SJCRH30 (cell line): Measurements from ENCODE around the gene SBF2. TPM values are rescaled to one million over a fixed set of nuclear protein-coding genes. Genes with fewer than 3 reads are reported as not detected.
"Not testable (repeated sequence)": the region's sequence is repeated elsewhere in the genome, so short reads cannot be mapped to it uniquely, and the experiment has no call there.

Experiments used
- DNase-seq, 2 experiments: peaks; one replicate each; pipeline ENCODE4 v3.0.0-alpha.2; 2015 to 2020
- H3K27ac ChIP-seq: fragments of 250-450 bp; sonication (Bioruptor Pico); 2 replicates; pipeline ENCODE4 v1.5.1; 2020; ENCODE audit warnings: mild to moderate bottlenecking, moderate library complexity
- H3K27me3 ChIP-seq: fragments of 250-450 bp; sonication (Bioruptor Pico); 2 replicates; pipeline ENCODE4 v1.5.1; 2020; ENCODE audit warnings: mild to moderate bottlenecking, moderate library complexity
- H3K36me3 ChIP-seq: fragments of 250-450 bp; sonication (Bioruptor Pico); 2 replicates; pipeline ENCODE4 v1.5.1; 2020; ENCODE audit warnings: mild to moderate bottlenecking, moderate library complexity
- H3K4me1 ChIP-seq: fragments of 250-450 bp; sonication (Bioruptor Pico); 2 replicates; pipeline ENCODE4 v1.5.1; 2020; ENCODE audit warnings: mild to moderate bottlenecking, moderate library complexity
- H3K4me3 ChIP-seq: fragments of 250-450 bp; sonication (Bioruptor Pico); 2 replicates; pipeline ENCODE4 v1.5.1; 2020; ENCODE audit warnings: mild to moderate bottlenecking, moderate library complexity
- H3K9me3 ChIP-seq: fragments of 250-450 bp; sonication (Bioruptor Pico); replicated peaks from 2 replicates; pipeline ENCODE4 v1.5.1; 2020; ENCODE audit warnings: mild to moderate bottlenecking, moderate library complexity
- total RNA-seq: library from RNA; depleted of rRNA; stranded (reverse); fragments of >200 nt; shearing (Covaris generic); gene quantifications from 2 replicates; pipeline ENCODE4 v1.2.3, GENCODE V29; 2014

Gene SBF2
- total RNA-seq, 1 experiment from 2014 or later: 34.7 TPM

DNA sequence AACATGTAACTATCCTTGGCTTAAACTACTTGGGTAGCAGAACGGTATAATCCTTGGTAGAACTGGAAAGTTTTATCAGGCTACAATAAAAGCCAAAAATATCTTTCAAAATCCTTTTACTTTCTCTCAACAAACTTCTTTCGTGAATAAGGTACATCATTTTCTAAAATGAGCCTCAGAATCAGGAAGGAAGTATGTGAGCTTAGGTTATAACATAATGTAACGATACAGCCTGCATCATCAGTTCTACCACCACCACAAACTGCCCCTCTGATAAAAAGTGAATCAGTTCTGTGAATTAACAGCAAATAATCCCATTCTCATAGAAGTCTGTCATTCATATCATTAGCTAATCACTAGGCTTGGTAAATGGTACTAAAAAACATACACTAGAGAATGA, 244.3 kb downstream of the SBF2 start:
- no peaks in the 10 kb centered on the region for H3K27me3 ChIP-seq
- no peak for DNase-seq

DNA sequence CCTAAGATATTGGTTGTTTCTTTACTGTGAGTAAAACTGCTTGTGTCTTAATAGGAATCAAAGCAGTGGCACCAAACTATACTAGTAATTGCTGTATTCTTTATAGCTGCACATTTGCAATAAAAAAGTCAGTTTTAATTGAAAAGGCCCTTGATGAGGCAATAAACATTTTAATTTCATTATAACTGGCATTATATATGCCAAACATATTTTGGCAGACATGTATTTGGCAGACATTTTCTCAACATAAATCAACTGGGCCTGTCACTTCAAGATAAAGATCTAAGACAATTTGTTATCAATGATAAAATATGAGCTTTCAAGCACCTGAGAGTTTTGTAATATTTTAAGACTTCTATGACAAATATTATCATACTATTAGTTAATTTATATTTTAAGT, 245.7 kb downstream of the SBF2 start:
- Histone ChIP-seq H3K36me3 (no peaks in the 10 kb centered on the region), H3K9me3 (peaks cover 9% of the 10 kb centered on the region), H3K27me3 (no peaks in the 10 kb centered on the region), H3K4me3 (no peak overlapping the region), H3K27ac (no peak overlapping the region), H3K4me1 (peaks cover 10% of the 10 kb centered on the region; the same call in 1 of the 2 replicates)
- no peak for DNase-seq

More for the DNA sequence above, 244.3 kb downstream of the SBF2 start:
- H3K4me3 ChIP-seq: no peak overlapping the region
- peaks cover 9% of the 10 kb centered on the region for H3K9me3 ChIP-seq
- no peak overlapping the region for H3K27ac ChIP-seq
- peaks cover 10% of the 10 kb centered on the region; the same call in 1 of the 2 replicates for H3K4me1 ChIP-seq
- no peaks in the 10 kb centered on the region for H3K36me3 ChIP-seq

GRCh38 chr11:10044618-10045017, 249.4 kb downstream of the SBF2 start:
- DNase-seq: peak in 1 of 2 experiments; percentile 2
- Histone ChIP-seq H3K36me3 (no peaks in the 10 kb centered on the region; the same call in 1 of the 2 replicates), H3K27me3 (no peaks in the 10 kb centered on the region), H3K4me1 (no peaks in the 10 kb centered on the region), H3K27ac (no peak overlapping the region), H3K9me3 (peaks cover 13% of the 10 kb centered on the region), H3K4me3 (no peak overlapping the region)

GRCh38 chr11:10042699-10043098, 251.3 kb downstream of the SBF2 start:
- H3K4me1 ChIP-seq: no peaks in the 10 kb centered on the region
- no peaks in the 10 kb centered on the region for H3K27me3 ChIP-seq
- H3K4me3 ChIP-seq: no peak overlapping the region
- no peak for DNase-seq
- H3K36me3 ChIP-seq: no peaks in the 10 kb centered on the region; the same call in 1 of the 2 replicates
- H3K27ac ChIP-seq: no peak overlapping the region
- H3K9me3 ChIP-seq: peaks cover 13% of the 10 kb centered on the region

DNA sequence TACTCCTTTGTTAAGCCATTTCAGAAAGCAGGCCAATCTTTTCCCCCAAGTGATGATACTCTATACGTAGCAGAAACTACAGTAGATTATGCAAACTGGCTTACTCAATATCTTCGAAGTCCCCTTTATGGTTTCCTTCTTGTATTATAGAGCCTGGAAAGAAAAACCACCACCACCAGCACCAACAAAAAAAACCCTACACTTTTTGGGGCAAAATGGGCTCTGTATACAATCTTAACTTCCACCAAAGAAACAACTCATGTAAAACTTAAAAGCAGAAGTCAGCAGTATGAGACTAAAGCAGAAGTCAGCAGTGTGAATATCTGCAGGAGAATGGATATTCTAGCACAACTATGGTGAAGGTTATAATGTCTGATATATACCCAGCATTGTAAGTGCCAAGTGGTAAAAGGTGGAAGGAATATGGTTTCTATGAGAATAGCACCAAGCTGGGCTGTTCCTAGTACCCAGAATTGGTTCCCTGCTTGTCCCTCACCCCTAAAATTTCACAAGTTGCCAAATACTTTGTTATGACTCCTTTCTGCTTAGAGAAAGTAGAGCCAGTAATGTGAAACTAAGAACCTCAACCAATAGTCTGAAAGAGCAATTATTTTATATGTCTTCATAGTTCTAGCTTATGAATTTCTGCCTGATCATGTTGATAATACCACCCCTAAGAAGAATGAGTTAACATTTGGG, 252.1 kb downstream of the SBF2 start:
- Histone ChIP-seq H3K36me3 (no peaks in the 10 kb centered on the region; the same call in 1 of the 2 replicates), H3K9me3 (peaks cover 13% of the 10 kb centered on the region), H3K27me3 (no peaks in the 10 kb centered on the region), H3K4me1 (no peaks in the 10 kb centered on the region), H3K4me3 (no peak overlapping the region), H3K27ac (no peak overlapping the region)
- no peak for DNase-seq

- Histone ChIP-seq H3K36me3 (no peaks in the 10 kb centered on the region; the same call in 1 of the 2 replicates), H3K27me3 (no peaks in the 10 kb centered on the region), H3K4me1 (no peaks in the 10 kb centered on the region), H3K27ac (no peak overlapping the region), H3K4me3 (no peak overlapping the region), H3K9me3 (peaks cover 13% of the 10 kb centered on the region)
- no peak for DNase-seq
Measured at GRCh38 chr11:10041332-10041731, 252.7 kb downstream of the SBF2 start.

DNA sequence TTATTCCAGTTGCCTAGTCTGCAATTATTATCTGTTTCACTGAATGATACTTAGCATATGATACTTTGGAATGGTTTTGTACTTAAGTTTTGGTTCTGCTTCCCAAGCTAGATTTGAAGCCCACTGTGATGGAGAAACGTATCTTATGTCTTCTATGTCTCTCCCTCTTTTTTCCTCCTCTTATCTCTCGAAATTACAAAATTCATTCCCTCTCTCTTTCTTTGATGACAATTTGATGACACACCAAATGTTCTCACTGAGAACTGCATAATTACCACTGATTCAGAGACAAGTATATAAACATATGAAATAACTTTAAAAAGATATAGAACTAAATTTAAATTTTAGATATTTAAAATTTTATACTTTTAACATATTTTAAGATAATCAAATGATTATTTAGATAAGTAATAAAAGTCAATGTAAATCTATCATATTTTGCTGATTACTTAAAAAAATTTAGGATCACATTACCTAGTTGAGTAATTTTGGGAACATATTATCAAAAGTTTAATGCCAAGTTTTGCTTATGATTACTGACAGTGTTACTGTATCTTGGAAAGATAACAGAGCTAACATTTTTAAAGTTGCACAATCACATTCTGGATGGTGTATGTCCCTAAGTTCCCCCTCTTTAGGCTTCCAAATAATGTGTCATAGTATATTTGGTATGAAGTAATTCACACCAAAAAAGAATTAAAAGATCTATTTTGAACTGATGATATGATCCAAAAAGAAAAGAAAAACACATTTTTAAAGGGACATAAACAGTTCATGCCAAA, 255.3 kb downstream of the SBF2 start:
- H3K27me3 ChIP-seq: no peaks in the 10 kb centered on the region
- no peak overlapping the region for H3K4me3 ChIP-seq
- DNase-seq: no peak
- H3K4me1 ChIP-seq: no peaks in the 10 kb centered on the region
- H3K27ac ChIP-seq: no peak overlapping the region
- no peaks in the 10 kb centered on the region; the same call in 1 of the 2 replicates for H3K36me3 ChIP-seq
- peaks cover 4% of the 10 kb centered on the region; the same call in 1 of the 2 replicates for H3K9me3 ChIP-seq

- DNase-seq, H3K36me3 ChIP-seq, H3K4me1 ChIP-seq, H3K27ac ChIP-seq, H3K27me3 ChIP-seq, H3K9me3 ChIP-seq, H3K4me3 ChIP-seq: not testable (repeated sequence)
Measured at GRCh38 chr11:10035932-10036331, 258.1 kb downstream of the SBF2 start.

- no peak for DNase-seq
- H3K27ac ChIP-seq: no peak overlapping the region
- no peaks in the 10 kb centered on the region for H3K4me1 ChIP-seq
- H3K4me3 ChIP-seq: no peak overlapping the region
- peaks cover 5% of the 10 kb centered on the region; the same call in 1 of the 2 replicates for H3K36me3 ChIP-seq
- no peaks in the 10 kb centered on the region for H3K27me3 ChIP-seq
- H3K9me3 ChIP-seq: no peaks in the 10 kb centered on the region; the same call in 1 of the 2 replicates
Measured at GRCh38 chr11:10032935-10033334, 261.1 kb downstream of the SBF2 start.

DNA sequence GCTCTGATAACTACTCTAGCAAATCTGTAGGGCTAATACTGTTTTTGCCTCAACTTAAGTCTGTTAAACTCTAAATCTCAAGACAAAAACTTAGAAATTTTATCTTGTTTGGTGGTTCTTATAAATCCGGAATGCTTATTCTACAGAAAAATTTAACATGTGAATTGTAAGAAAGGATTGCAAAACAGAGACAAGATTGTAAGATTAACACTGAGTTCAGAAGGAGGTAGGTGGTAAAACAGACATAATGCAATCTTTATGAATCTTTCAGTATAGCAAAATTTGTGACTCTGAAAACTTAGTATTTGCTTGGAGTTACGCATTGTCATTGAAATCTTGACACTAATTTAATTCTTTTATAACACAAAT, 263.9 kb downstream of the SBF2 start:
- Histone ChIP-seq H3K9me3 (no peaks in the 10 kb centered on the region), H3K27ac (no peak overlapping the region), H3K4me3 (no peak overlapping the region), H3K27me3 (no peaks in the 10 kb centered on the region), H3K36me3 (peaks cover 5% of the 10 kb centered on the region; the same call in 1 of the 2 replicates), H3K4me1 (no peaks in the 10 kb centered on the region)
- DNase-seq: no peak

DNA sequence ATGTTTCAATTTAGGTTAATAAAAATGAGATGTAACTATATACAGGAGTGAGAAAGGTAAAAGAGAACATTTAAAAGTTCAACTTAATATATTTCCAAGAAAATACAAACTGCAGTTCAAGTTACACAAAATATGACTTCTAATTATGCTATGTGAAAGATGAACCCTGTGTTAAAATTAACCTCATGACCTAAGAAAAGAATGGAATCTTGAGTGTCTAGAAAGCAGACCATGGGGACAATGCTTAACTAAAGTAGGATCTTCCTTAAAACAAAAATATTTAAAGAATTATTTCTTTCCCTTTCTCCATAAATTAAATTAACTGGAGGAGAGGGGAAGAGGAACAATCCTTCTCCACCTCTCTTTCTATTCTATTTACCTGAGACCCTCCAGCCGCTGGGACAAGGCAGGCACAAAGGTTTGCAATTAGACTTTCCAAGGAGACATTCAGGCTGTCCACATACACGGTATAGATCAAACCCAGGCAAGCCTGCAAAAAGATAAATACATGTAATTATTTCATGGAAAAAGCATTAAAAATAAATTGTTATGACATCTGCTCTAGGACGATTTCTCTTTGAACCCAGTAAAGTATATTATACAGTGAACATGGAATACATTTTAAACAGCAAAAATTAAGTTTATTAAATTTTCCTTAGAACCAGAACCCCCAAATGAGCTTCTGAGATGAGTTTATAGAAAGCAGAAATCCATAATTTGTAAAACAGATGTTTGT, 264.5 kb downstream of the SBF2 start:
- Histone ChIP-seq H3K27me3 (no peaks in the 10 kb centered on the region), H3K4me1 (no peaks in the 10 kb centered on the region), H3K27ac (no peak overlapping the region), H3K4me3 (no peak overlapping the region), H3K9me3 (no peaks in the 10 kb centered on the region), H3K36me3 (peaks cover 5% of the 10 kb centered on the region; the same call in 1 of the 2 replicates)
- DNase-seq: no peak

- no peak overlapping the region for H3K27ac ChIP-seq
- DNase-seq: no peak
- H3K9me3 ChIP-seq: no peaks in the 10 kb centered on the region
- peaks cover 5% of the 10 kb centered on the region; the same call in 1 of the 2 replicates for H3K36me3 ChIP-seq
- H3K4me1 ChIP-seq: peaks cover 16% of the 10 kb centered on the region
- no peaks in the 10 kb centered on the region for H3K27me3 ChIP-seq
- H3K4me3 ChIP-seq: no peak overlapping the region
Measured at GRCh38 chr11:10026514-10026913, 267.5 kb downstream of the SBF2 start.

DNA sequence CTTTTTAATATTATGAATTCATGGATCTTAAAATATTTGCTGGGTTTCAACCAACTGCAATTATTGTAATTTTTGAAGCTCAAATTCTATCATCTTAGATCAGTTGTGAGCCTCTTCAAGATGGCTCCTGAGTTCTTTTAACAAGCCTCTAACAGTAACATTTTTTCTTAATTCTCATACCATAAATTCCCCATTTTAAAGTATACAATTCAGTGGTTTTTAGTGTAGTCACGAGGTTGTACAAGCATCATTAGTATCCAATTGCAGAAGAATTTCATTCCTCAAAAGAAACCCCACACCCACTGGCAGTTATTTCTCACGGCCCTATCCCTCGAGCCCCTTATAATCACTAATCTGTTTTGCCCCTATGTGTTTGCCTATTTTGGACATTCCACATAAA, 270.8 kb downstream of the SBF2 start:
- H3K4me1 ChIP-seq: peaks cover 16% of the 10 kb centered on the region
- H3K9me3 ChIP-seq: no peaks in the 10 kb centered on the region
- H3K4me3 ChIP-seq: no peak overlapping the region
- no peaks in the 10 kb centered on the region for H3K36me3 ChIP-seq
- DNase-seq: peak in 1 of 2 experiments; percentile 6
- no peak overlapping the region for H3K27ac ChIP-seq
- H3K27me3 ChIP-seq: no peaks in the 10 kb centered on the region

GRCh38 chr11:10022764-10023163, 271.3 kb downstream of the SBF2 start:
- peak in 1 of 2 experiments; percentile 53 for DNase-seq

DNA sequence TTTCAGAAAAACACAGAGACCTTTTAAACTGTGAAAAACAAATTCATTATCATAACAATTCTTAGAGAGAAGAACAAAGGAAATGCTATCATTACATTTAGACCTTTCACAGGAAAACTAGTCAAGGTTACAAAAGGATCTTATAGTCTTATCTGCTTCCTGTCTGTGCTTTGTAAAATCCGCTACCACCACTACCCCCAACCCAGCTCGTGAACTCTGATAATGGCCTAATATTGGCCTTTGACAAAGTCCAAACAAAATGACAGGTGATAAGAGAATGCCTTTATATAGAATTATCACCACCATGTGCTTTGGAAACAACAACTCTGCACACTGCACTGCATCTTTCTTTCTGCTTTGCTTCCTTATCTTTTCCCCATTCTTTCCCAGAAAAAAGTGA, 272.5 kb downstream of the SBF2 start:
- H3K27me3 ChIP-seq: no peaks in the 10 kb centered on the region
- no peaks in the 10 kb centered on the region for H3K9me3 ChIP-seq
- no peaks in the 10 kb centered on the region for H3K36me3 ChIP-seq
- DNase-seq: no peak
- no peak overlapping the region for H3K4me3 ChIP-seq
- H3K27ac ChIP-seq: no peak overlapping the region
- H3K4me1 ChIP-seq: peaks cover 16% of the 10 kb centered on the region

More at GRCh38 chr11:10022764-10023163, 271.3 kb downstream of the SBF2 start:
- H3K36me3 ChIP-seq: no peaks in the 10 kb centered on the region
- no peaks in the 10 kb centered on the region for H3K9me3 ChIP-seq
- H3K27me3 ChIP-seq: no peaks in the 10 kb centered on the region
- H3K27ac ChIP-seq: no peak overlapping the region
- H3K4me3 ChIP-seq: no peak overlapping the region
- H3K4me1 ChIP-seq: peaks cover 16% of the 10 kb centered on the region
